SK-N-SH (cell line): ENCODE measurements around the gene TGFA. TPM values are rescaled to one million over a fixed set of nuclear protein-coding genes. Genes with fewer than 3 reads are reported as not detected.

Source experiments
- CTCF ChIA-PET: fragments of 300-600, 350-600 bp; formaldehyde crosslinking; extraction: SDS; loops from one replicate; lab custom pipeline; 2021; lab: Yijun Ruan, JAX
- POLR2A ChIA-PET: fragments of 350-600 bp; sonication (Branson Sonifier 250); formaldehyde crosslinking; extraction: SDS; loops from one replicate; lab custom pipeline; 2020; ENCODE audit warnings: antibody characterized with exemption, inconsistent platforms; lab: Yijun Ruan, JAX
- DNase-seq: peaks from one replicate; pipeline ENCODE4 v3.0.0; 2012
- H2AFZ ChIP-seq: fragments of 200-600 bp; sonication (generic); 2 replicates; pipeline ENCODE4 v1.8.1; 2016; ENCODE audit warnings: antibody characterized with exemption, mild to moderate bottlenecking, low read depth
- H3F3A ChIP-seq: fragments of 200-600 bp; sonication (generic); replicated peaks from 2 replicates; pipeline ENCODE3; 2016; ENCODE audit warnings: antibody characterized with exemption, mild to moderate bottlenecking; ENCODE audit not compliant: insufficient read depth
- H3K27ac ChIP-seq, 2 experiments: fragments of 200-500 bp in 1 of 2; fragments of 200-600 bp in 1 of 2; sonication (Bioruptor generic) in 1 of 2; sonication (generic), shearing (Covaris generic) in 1 of 2; 2 replicates each; pipeline versions ENCODE4 v1.5.1 to v1.6.1; 2014 to 2016; ENCODE audit warnings: low read depth in 2 of 2, inconsistent platforms in 1 of 2, low read length in 1 of 2, mild to moderate bottlenecking in 1 of 2, mixed read lengths in 1 of 2
- H3K27me3 ChIP-seq: fragments of 200-600 bp; sonication (generic), shearing (Covaris generic); 2 replicates; pipeline ENCODE4 v1.6.1; 2016; ENCODE audit warnings: mixed run types; ENCODE audit not compliant: insufficient read depth
- H3K36me3 ChIP-seq, 2 experiments: fragments of 200-500 bp in 1 of 2; fragments of 200-600 bp in 1 of 2; sonication (Bioruptor generic) in 1 of 2; sonication (generic) in 1 of 2; replicated peaks in 1 of 2; 2 replicates each; pipeline versions ENCODE3 to v1.5.1; 2014 to 2016; ENCODE audit warnings: low read length in 1 of 2, mild to moderate bottlenecking in 1 of 2; ENCODE audit not compliant: insufficient read depth in 2 of 2, control insufficient read depth in 1 of 2
- H3K4me1 ChIP-seq, 2 experiments: fragments of 200-500 bp in 1 of 2; fragments of 200-600 bp in 1 of 2; sonication (Bioruptor generic) in 1 of 2; sonication (generic), shearing (Covaris generic) in 1 of 2; 2 replicates each; pipeline versions ENCODE4 v1.5.1 to v1.6.1; 2014 to 2016; ENCODE audit warnings: low read depth in 1 of 2, low read length in 1 of 2, mixed run types in 1 of 2; ENCODE audit not compliant: insufficient read depth in 2 of 2, control insufficient read depth in 1 of 2
- H3K4me2 ChIP-seq: fragments of 200-600 bp; sonication (generic), shearing (Covaris generic); 2 replicates; pipeline ENCODE4 v1.6.1; 2017; ENCODE audit warnings: mixed run types
- H3K4me3 ChIP-seq, 2 experiments: fragments of 200-500 bp in 1 of 2; fragments of 200-600 bp in 1 of 2; sonication (Bioruptor generic) in 1 of 2; sonication (generic), shearing (Covaris generic) in 1 of 2; 2 replicates each; pipeline versions ENCODE4 v1.5.1 to v1.8.1; 2014 to 2016; ENCODE audit warnings: low read depth in 2 of 2, inconsistent platforms in 1 of 2, low read length in 1 of 2, mild to moderate bottlenecking in 1 of 2, mixed read lengths in 1 of 2, moderate library complexity in 1 of 2
- H3K79me2 ChIP-seq: fragments of 200-600 bp; sonication (generic); 2 replicates; pipeline ENCODE4 v1.8.1; 2017; ENCODE audit warnings: mild to moderate bottlenecking; ENCODE audit not compliant: insufficient read depth
- H3K9ac ChIP-seq: fragments of 200-600 bp; sonication (generic); 2 replicates; pipeline ENCODE4 v1.6.1; 2017; ENCODE audit warnings: mixed run types
- H3K9me2 ChIP-seq: fragments of 200-600 bp; sonication (generic); 2 replicates; pipeline ENCODE4 v1.6.1; 2017; ENCODE audit warnings: mixed run types
- H3K9me3 ChIP-seq: fragments of 200-600 bp; sonication (generic); 2 replicates; pipeline ENCODE4 v1.6.1; 2017; ENCODE audit warnings: mixed run types, mild to moderate bottlenecking, moderate library complexity
- H4K20me1 ChIP-seq: fragments of 200-600 bp; sonication (generic); 2 replicates; pipeline ENCODE4 v1.6.1; 2017; ENCODE audit warnings: mild to moderate bottlenecking, mixed run types; ENCODE audit not compliant: insufficient read depth
- CTCF ChIP-seq: fragments of 200-600 bp; sonication (generic); IDR thresholded peaks from 2 replicates; pipeline ENCODE4 v1.6.1; 2017; ENCODE audit warnings: antibody characterized with exemption, mild to moderate bottlenecking, moderate library complexity
- ELF1 ChIP-seq: IDR thresholded peaks from 2 replicates; pipeline ENCODE4 v1.4.0; 2012
- EP300 ChIP-seq, 2 experiments: IDR thresholded peaks; 2 replicates each; pipeline versions ENCODE4 v1.4.0 to v1.6.1; 2012; ENCODE audit warnings: borderline replicate concordance in 1 of 2, low read depth in 1 of 2, low read length in 1 of 2
- EZH2phosphoT487 ChIP-seq: fragments of 200-600 bp; sonication (generic); IDR thresholded peaks from 2 replicates; pipeline ENCODE4 v1.6.1; 2017; ENCODE audit warnings: low read depth, mixed run types, mild to moderate bottlenecking, antibody characterized with exemption, moderate library complexity, borderline replicate concordance
- FOXM1 ChIP-seq: IDR thresholded peaks from 2 replicates; pipeline ENCODE4 v1.4.0; 2012; ENCODE audit warnings: low read depth, mild to moderate bottlenecking
- GABPA ChIP-seq: IDR thresholded peaks from 2 replicates; pipeline ENCODE4 v1.4.0; 2012; ENCODE audit warnings: low read depth, mild to moderate bottlenecking
- GATA2 ChIP-seq: sonication (generic); formaldehyde crosslinking; IDR thresholded peaks from 2 replicates; pipeline ENCODE4 v1.5.0; 2020; ENCODE audit warnings: mild to moderate bottlenecking, missing genetic modification reagents
- NRF1 ChIP-seq: IDR thresholded peaks from 2 replicates; pipeline ENCODE4 v1.6.1; 2012; ENCODE audit warnings: low read depth, mild to moderate bottlenecking, low read length
- RAD21 ChIP-seq: IDR thresholded peaks from 2 replicates; pipeline ENCODE4 v1.6.1; 2012; ENCODE audit warnings: mild to moderate bottlenecking, low read length
- REST ChIP-seq: IDR thresholded peaks from 2 replicates; pipeline ENCODE4 v1.6.1; 2012; ENCODE audit warnings: mild to moderate bottlenecking, low read depth, low read length, moderate library complexity
- SMC3 ChIP-seq: IDR thresholded peaks from 2 replicates; pipeline ENCODE4 v1.6.1; 2012; ENCODE audit warnings: low read depth, low read length, improper control_type of control experiment
- YY1 ChIP-seq: IDR thresholded peaks from 2 replicates; pipeline ENCODE4 v1.4.0; 2012; ENCODE audit warnings: low read depth, mild to moderate bottlenecking
- ZBTB33 ChIP-seq: IDR thresholded peaks from 2 replicates; pipeline ENCODE4 v1.4.0; 2012; ENCODE audit warnings: low read depth, borderline replicate concordance
- WGBS: methylation state at CpG from one replicate; pipeline ENCODE4 v1.1.6; 2017; ENCODE audit warnings: low lambda C conversion rate; 5-methylcytosine and 5-hydroxymethylcytosine counted together
- polyA plus RNA-seq, 3 experiments: library from polyadenylated mRNA; depleted of rRNA; stranded (reverse); fragments of >200 nt; gene quantifications; 2 replicates each; pipeline ENCODE4 v1.2.3, GENCODE V29; 2012
- TF ChIP-seq, protein P1 (sequence below): fragments of 150-350 bp; IDR thresholded peaks from 2 replicates; pipeline ENCODE4 v1.6.1; 2016; ENCODE audit warnings: mild to moderate bottlenecking, low read depth, low read length

TGFA gene
- polyA plus RNA-seq, 1 of the 3 experiments (the other 2 are of a cell fraction) = not detected

DNA sequence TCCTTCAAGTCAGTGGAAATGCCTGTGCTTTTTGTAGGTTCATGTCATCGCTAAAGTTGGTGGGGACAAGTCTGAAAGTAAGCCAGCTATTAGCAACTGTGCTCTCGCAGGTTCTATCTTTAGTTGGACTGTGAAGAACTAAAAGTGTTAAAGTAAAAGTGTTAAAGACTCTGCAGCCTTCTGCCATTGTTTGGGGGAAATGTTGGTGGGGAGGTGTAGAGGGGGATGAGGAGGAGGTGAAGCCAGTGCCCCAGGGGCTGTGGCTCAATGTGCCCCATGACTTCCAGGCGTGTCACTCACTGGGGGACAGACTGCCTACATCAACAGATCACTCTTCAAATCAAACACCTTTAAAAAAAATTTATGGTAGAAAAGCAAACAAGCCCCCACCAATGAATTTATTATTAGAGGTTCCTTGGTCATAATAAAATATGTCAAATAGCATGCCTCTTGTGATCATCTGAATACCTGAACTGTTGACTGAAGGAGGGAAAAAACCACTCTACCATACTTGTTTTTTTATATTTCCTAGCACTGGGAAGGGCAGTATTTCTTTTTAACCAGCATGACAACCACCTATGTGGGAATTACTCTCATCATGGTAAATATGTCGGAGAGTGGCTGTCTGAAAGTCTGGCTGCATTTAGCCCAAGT lies 19.3 kb downstream of the TGFA start:
- Histone ChIP-seq H3K36me3 (no peaks in the 10 kb centered on the region), H3K9ac (no peak overlapping the region), H3K4me1 (no peaks in the 10 kb centered on the region), H3K27ac (no peak overlapping the region), H3K79me2 (no peaks in the 10 kb centered on the region), H3K27me3 (no peaks in the 10 kb centered on the region; the same call in 1 of the 2 replicates), H2AFZ (no peak overlapping the region), H3K4me3 (no peak overlapping the region), H4K20me1 (no peaks in the 10 kb centered on the region), H3K9me3 (no peaks in the 10 kb centered on the region), H3K9me2 (no peaks in the 10 kb centered on the region), H3F3A (no peaks in the 10 kb centered on the region), H3K4me2 (no peak overlapping the region)
- 41% methylated on average over 4 of the region's 4 CpGs for WGBS
- DNase-seq = no peak
- TF ChIP-seq, protein P1, sequence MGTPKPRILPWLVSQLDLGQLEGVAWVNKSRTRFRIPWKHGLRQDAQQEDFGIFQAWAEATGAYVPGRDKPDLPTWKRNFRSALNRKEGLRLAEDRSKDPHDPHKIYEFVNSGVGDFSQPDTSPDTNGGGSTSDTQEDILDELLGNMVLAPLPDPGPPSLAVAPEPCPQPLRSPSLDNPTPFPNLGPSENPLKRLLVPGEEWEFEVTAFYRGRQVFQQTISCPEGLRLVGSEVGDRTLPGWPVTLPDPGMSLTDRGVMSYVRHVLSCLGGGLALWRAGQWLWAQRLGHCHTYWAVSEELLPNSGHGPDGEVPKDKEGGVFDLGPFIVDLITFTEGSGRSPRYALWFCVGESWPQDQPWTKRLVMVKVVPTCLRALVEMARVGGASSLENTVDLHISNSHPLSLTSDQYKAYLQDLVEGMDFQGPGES = no peak
- ChIA-PET POLR2A (no interaction called here), CTCF (no interaction called here)

GRCh38 chr2:70532244-70532935 lies 21.2 kb downstream of the TGFA start:
- POLR2A ChIA-PET = no interaction called here
- Histone ChIP-seq H2AFZ (no peak overlapping the region), H3F3A (no peaks in the 10 kb centered on the region), H3K4me1 (no peaks in the 10 kb centered on the region), H3K27me3 (no peaks in the 10 kb centered on the region; the same call in 1 of the 2 replicates), H3K27ac (no peak overlapping the region), H3K36me3 (no peaks in the 10 kb centered on the region), H3K9ac (no peak overlapping the region), H4K20me1 (no peaks in the 10 kb centered on the region), H3K4me3 (no peak overlapping the region), H3K9me3 (no peaks in the 10 kb centered on the region), H3K9me2 (no peaks in the 10 kb centered on the region), H3K4me2 (no peak overlapping the region), H3K79me2 (no peaks in the 10 kb centered on the region)
- no peak for DNase-seq
- WGBS = 62% methylated on average over 7 of the region's 7 CpGs
- CTCF ChIA-PET = no interaction called here
- TF ChIP-seq GATA2 (CRISPR knock-in tag) (no peak), CTCF (no peak), SMC3 (no peak), FOXM1 (no peak), NRF1 (no peak), EP300 (IDR thresholded peaks at IDR 0.05; ENCODE audit: borderline replicate concordance in 1 of 2, low read depth in 1 of 2, low read length in 1 of 2) (no peak), RAD21 (no peak), ELF1 (no peak), ZBTB33 (no peak), YY1 (no peak), GABPA (no peak), EZH2phosphoT487 (no peak), REST (no peak)
- TF ChIP-seq, protein P1 = no peak
